Activated T-cell treated with anti-CD3 and anti-CD28 coated beads for 1 hour (primary cell): ENCODE measurements around the gene P2RX1.

Experiments
- DNase-seq: peaks from one replicate; pipeline ENCODE4 v3.0.0-alpha.2; 2020; ENCODE audit warnings: low read depth

Gene P2RX1

GRCh38 chr17:3887804-3888203 is 28.5 kb downstream of the P2RX1 start:
- no peak for DNase-seq

GRCh38 chr17:3887394-3887793 is 28.9 kb downstream of the P2RX1 start:
- DNase-seq: no peak

GRCh38 chr17:3886776-3887175 is 29.5 kb downstream of the P2RX1 start:
- DNase-seq: no peak

- no peak for DNase-seq
Observed at GRCh38 chr17:3885970-3886369, 30.3 kb downstream of the P2RX1 start.

GRCh38 chr17:3885271-3885670 is 31.0 kb downstream of the P2RX1 start:
- no peak for DNase-seq

GRCh38 chr17:3884188-3884587 is 32.1 kb downstream of the P2RX1 start:
- no peak for DNase-seq

GRCh38 chr17:3882276-3882675 is 34.0 kb downstream of the P2RX1 start:
- no peak for DNase-seq

- DNase-seq: no peak
Observed at GRCh38 chr17:3880983-3881382, 35.3 kb downstream of the P2RX1 start.

GRCh38 chr17:3879591-3880417 is 36.5 kb downstream of the P2RX1 start:
- no peak for DNase-seq

- no peak for DNase-seq
Observed at GRCh38 chr17:3879186-3879585, 37.1 kb downstream of the P2RX1 start.

- no peak for DNase-seq
Observed at GRCh38 chr17:3877220-3877619, 39.0 kb downstream of the P2RX1 start.

GRCh38 chr17:3875317-3875716 is 40.9 kb downstream of the P2RX1 start:
- no peak for DNase-seq

- DNase-seq: no peak
Observed at GRCh38 chr17:3873862-3874261, 42.4 kb downstream of the P2RX1 start.

- no peak for DNase-seq
Observed at GRCh38 chr17:3870871-3871306, 45.4 kb downstream of the P2RX1 start.

GRCh38 chr17:3867606-3868005 is 48.7 kb downstream of the P2RX1 start:
- DNase-seq: no peak

GRCh38 chr17:3867106-3867505 is 49.2 kb downstream of the P2RX1 start:
- DNase-seq: no peak

- no peak for DNase-seq
Observed at GRCh38 chr17:3866276-3866675, 50.0 kb downstream of the P2RX1 start.

- DNase-seq: no peak
Observed at GRCh38 chr17:3865176-3865575, 51.1 kb downstream of the P2RX1 start.

- DNase-seq: no peak
Observed at GRCh38 chr17:3864534-3864933, 51.7 kb downstream of the P2RX1 start.

GRCh38 chr17:3861761-3862681 is 54.2 kb downstream of the P2RX1 start:
- DNase-seq: no peak

- no peak for DNase-seq
Observed at GRCh38 chr17:3860939-3861700, 55.1 kb downstream of the P2RX1 start.

- no peak for DNase-seq
Observed at GRCh38 chr17:3859940-3860339, 56.3 kb downstream of the P2RX1 start.
